Fibroblast of mammary gland (primary cell): Measurements from ENCODE around the gene JPT2.

Experiments
- DNase-seq: peaks from one replicate; pipeline ENCODE4 v3.0.0-alpha.2; 2010; ENCODE audit warnings: low read depth
- H3K4me3 ChIP-seq: 2 replicates; pipeline ENCODE4 v1.5.1; 2011; ENCODE audit warnings: low read depth, mild to moderate bottlenecking, low read length, moderate library complexity; ENCODE audit not compliant: control insufficient read depth
- TF ChIP-seq, protein P1 (sequence below): conservative IDR thresholded peaks from 2 replicates; pipeline ENCODE4 v1.5.1; 2011; ENCODE audit warnings: low read depth, low read length, inconsistent platforms; ENCODE audit not compliant: control insufficient read depth, insufficient read depth

Gene JPT2

DNA sequence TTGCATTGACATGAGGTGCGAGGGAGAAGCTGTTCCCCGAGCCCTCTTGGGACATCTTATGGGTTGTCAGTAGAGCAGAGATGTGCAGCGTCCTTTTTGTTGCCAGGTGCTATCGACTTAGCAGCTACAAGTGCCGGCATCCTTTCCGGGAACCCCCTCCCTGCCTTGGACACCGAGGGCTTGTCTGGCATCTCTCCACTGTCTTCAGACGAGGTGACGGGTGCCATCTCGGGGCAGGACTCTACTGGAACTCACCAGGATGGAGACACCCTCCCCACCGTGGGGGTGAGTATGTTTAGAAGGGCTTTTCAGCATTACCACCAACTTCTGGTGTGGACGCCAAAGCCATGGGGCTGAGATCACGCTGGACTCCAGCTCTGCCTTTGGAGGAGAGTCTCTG is 11.8 kb upstream of the JPT2 start:
- TF ChIP-seq, protein P1, sequence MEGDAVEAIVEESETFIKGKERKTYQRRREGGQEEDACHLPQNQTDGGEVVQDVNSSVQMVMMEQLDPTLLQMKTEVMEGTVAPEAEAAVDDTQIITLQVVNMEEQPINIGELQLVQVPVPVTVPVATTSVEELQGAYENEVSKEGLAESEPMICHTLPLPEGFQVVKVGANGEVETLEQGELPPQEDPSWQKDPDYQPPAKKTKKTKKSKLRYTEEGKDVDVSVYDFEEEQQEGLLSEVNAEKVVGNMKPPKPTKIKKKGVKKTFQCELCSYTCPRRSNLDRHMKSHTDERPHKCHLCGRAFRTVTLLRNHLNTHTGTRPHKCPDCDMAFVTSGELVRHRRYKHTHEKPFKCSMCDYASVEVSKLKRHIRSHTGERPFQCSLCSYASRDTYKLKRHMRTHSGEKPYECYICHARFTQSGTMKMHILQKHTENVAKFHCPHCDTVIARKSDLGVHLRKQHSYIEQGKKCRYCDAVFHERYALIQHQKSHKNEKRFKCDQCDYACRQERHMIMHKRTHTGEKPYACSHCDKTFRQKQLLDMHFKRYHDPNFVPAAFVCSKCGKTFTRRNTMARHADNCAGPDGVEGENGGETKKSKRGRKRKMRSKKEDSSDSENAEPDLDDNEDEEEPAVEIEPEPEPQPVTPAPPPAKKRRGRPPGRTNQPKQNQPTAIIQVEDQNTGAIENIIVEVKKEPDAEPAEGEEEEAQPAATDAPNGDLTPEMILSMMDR = no peak
- no peak overlapping the region for H3K4me3 ChIP-seq
- no peak for DNase-seq

DNA sequence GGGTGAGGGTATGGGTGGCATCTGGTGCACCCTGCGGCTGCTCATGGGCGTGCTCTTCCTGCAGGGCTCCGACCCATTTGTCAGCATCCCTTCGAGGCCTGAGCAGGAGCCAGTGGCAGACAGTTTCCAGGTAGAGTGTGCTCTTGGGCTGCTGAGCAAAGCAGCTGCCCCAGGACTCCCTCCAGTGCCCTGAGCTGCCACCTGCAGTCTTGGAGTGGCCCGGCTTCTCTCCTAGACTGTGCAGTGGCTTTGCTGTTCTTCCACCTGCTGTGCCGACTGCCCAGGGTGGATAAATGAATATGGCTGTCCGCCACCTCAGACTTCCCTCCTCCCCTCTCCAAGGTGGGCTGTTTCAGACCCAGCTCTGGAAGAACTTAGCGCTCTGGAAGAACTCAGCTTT is 10.8 kb upstream of the JPT2 start:
- DNase-seq = no peak
- no peak overlapping the region for H3K4me3 ChIP-seq
- TF ChIP-seq, protein P1 = no peak

DNA sequence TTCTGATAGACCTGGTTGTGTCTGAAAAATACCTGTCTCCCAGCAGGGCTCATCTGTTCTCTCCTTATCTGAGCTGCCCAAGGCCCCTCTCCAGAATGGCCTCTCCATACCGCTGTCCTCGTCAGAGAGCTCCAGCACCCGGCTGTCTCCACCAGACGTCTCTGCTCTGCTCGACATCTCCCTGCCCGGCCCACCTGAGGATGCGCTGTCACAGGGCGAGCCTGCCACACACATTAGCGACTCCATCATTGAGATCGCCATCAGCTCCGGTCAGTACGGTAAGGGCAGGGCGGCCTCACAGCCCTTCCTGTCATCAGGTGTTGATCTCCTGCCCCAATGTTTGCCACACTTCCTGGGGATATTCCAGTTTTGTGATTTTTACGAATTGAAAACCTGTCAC is 10.2 kb upstream of the JPT2 start:
- H3K4me3 ChIP-seq = no peak overlapping the region
- TF ChIP-seq, protein P1 = no peak
- DNase-seq = no peak

DNA sequence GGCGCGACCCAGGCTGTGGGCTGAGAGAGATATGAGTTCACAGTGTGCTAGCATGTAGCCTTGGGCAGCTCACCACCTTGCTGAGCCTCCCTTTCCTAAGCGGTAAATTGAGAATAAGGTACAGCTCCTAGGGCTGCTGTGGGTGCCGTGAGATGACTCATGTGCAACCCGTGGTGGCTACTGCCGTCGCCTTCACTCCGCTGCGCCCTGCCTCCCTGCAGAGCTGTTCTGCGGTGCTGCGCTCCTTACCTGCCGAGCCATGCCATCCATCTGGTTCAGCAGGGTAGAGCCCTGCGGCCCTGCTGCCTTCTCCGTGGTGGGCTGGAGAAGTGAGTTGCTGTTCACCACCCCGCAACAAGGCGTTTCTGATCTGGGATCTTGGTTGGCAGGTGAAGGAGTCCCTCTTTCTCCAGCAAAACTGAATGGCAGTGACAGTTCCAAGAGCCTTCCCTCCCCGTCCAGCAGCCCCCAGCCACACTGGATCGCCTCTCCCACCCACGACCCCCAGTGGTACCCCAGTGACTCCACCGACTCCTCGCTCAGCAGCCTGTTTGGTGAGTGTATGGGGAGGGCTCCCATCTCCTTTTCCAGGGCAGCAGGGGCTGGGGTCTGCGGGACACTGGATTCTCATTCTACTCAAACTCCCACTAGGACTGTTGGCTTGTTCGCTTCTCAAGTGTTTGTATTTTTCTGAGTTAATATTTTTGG is 9.3 kb upstream of the JPT2 start:
- DNase-seq = no peak
- TF ChIP-seq, protein P1 = no peak
- no peak overlapping the region for H3K4me3 ChIP-seq

DNA sequence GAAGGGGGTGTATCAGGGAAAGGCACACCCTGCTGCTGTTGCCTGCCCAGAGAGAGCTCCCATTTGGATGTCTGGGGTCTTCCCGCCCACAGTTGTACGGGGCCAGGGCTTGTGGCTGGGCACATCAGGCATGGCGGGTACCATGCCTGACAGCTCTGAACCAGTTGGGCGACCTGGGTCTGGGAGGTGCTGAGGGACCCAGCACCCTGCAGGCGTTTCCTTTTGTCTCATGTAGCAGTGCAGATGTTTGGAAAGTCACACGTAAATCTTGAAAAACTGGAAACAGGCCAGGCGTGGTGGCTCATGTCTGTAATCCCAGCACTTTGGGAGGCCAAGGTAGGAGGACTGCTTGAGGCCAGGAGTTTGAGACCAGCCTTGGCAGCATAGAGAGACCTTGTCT is 8.4 kb upstream of the JPT2 start:
- H3K4me3 ChIP-seq = no peak overlapping the region
- TF ChIP-seq, protein P1 = no peak
- no peak for DNase-seq

DNA sequence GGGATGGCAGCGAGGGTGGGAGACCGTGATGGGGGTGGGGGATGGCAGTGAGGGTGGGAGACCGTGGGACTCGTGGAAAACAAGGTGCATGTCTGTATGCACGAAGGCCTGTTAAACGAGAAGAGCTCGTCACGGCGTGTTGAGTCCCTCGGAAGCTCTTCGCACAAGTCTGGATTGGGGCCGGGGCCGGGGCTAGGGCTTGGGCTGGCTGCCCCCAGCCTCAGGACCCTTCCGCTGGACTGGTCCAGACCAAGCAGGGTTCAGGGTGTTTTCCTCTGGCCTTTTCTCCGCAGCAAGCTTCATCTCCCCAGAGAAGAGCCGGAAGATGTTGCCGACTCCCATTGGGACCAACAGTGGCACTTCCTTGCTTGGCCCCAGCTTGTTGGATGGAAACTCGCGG is 7.7 kb upstream of the JPT2 start:
- no peak for DNase-seq
- TF ChIP-seq, protein P1 = no peak
- no peak overlapping the region for H3K4me3 ChIP-seq

DNA sequence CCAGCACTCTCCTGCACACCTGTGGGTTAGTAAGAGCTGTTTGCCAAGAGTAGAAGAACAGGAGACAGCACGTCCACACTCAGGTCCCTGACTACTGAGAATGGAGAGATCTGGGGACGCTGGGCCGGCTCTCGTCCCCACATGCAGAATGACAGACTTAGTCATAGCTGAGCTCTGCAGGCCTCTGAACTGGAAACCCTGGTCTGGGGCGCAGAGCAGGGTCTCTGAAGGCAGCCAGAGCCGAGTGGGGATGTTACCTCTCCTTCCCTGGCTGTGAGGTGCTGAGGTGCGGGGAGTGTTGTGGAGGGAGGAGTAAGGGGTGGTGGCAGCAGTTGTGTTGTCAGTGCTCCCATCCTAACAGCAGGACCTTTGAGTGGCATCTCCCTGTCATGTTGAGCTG is 7.2 kb upstream of the JPT2 start:
- no peak for DNase-seq
- no peak overlapping the region for H3K4me3 ChIP-seq
- TF ChIP-seq, protein P1 = no peak
